NT2/D1 (cell line): ENCODE measurements around the gene PHACTR1.

Experiments used
- SUZ12 ChIP-seq: IDR thresholded peaks from 2 replicates; pipeline ENCODE4 v1.6.1; 2011; ENCODE audit not compliant: insufficient read length, insufficient read depth; ENCODE audit errors: extremely low read depth
- YY1 ChIP-seq: IDR thresholded peaks from 2 replicates; pipeline ENCODE4 v1.6.1; 2011; ENCODE audit not compliant: insufficient read length, insufficient read depth
- ZNF274 ChIP-seq: IDR thresholded peaks from 2 replicates; pipeline ENCODE4 v1.6.1; 2011; ENCODE audit warnings: mild to moderate bottlenecking, low read depth, low read length

- TF ChIP-seq YY1 (no peak), ZNF274 (no peak), SUZ12 (no peak)
These were observed 349.0 kb downstream of the PHACTR1 start for GRCh38 chr6:13065581-13065980.
